ENCODE results near the gene ABCB1.

GRCh38 chr7:87507446-87507845 lies 93.2 kb downstream of the ABCB1 start:
- TF ChIP-seq CTCF (IDR thresholded peaks at IDR 0.05) (peak; percentile 46), EZH2phosphoT487 (IDR thresholded peaks at IDR 0.05) (no peak), EZH2 (IDR thresholded peaks at IDR 0.05) (no peak)
